SH-SY5Y (cell line): ENCODE data around the gene OR10K2.

Source experiments
- GATA2 ChIP-seq: IDR thresholded peaks from 2 replicates; pipeline ENCODE4 v1.6.1; 2011; ENCODE audit warnings: mild to moderate bottlenecking, low read depth, low read length
- GATA3 ChIP-seq: IDR thresholded peaks from 2 replicates; pipeline ENCODE4 v1.6.1; 2011; ENCODE audit warnings: low read depth, mild to moderate bottlenecking, low read length, moderate library complexity

DNA sequence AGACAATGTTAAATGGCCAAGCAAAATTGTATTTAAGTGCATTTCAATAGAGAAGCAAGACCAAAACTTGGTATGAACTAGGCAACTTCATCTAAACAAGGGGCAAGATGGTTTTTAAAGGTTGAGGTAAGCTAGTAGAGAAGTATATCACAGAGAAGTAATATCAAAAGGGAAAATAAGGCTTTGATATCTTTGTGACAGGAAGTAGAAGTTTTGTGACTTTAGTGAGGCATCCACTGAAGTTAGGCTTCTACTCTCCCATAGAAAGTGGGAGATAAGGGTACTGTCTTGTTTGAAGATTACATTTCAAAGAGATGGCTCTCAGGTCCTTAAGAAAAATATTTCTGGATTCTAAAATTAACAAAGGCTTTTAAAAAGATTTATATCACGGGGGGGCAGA is 35.7 kb downstream of the OR10K2 start:
- TF ChIP-seq GATA2 (no peak), GATA3 (no peak)
